Activated T-cell treated with anti-CD3 and anti-CD28 coated beads for 24 hours (primary cell): Measurements from ENCODE around the gene FGF22.
"Not testable (repeated sequence)": the region's sequence is repeated elsewhere in the genome, so short reads cannot be mapped to it uniquely, and the experiment has no call there.

ENCODE experiments used
- DNase-seq: peaks from one replicate; pipeline ENCODE4 v3.0.0-alpha.2; 2020; ENCODE audit warnings: low read depth

FGF22 gene

DNA sequence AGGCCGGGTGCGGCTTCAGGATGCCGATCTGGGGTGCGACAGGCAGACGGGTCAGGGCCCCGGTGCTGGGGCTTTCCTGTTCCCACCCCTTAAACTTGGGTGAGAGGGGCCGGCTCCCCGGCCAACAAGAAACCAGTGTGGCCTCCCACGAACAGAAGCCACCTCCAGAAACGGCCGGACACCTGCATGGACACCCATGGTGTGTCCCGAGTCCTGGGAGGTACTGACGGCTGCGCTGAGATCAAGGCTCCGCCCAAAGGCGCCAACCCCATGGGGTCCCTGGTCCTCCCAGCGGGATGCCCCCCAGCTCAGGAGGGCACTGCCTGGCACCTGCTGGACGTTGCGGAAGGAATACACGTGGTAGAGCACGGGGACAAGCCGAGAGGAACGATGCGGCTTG, 17.9 kb upstream of the FGF22 start:
- DNase-seq, result no peak

GRCh38 chr19:622666-623065, 17.0 kb upstream of the FGF22 start:
- no peak for DNase-seq

GRCh38 chr19:623175-623916, 16.3 kb upstream of the FGF22 start:
- DNase-seq, result no peak

GRCh38 chr19:623974-624373, 15.7 kb upstream of the FGF22 start:
- DNase-seq, result no peak

GRCh38 chr19:624433-625109, 15.1 kb upstream of the FGF22 start:
- DNase-seq, result no peak

DNA sequence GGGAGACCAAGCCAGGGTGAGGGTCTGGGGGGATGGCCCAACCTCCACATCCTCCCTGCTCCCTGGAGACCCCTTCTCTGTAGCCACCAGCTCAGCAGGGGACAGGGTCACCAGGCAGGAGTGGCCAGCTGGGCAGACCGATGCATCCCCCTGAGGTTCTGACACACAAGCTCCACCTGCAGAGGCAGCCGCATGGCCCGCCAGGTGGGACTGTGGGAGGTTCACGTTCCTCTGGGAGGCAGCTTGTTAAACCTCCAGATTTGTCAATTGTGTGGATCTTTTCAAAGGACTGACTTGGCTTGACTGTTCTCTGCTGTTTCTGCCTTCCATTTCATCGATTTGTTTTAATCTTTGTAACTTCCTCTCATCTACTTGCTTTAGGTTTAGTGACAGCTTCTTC, 14.4 kb upstream of the FGF22 start:
- DNase-seq, result no peak

DNA sequence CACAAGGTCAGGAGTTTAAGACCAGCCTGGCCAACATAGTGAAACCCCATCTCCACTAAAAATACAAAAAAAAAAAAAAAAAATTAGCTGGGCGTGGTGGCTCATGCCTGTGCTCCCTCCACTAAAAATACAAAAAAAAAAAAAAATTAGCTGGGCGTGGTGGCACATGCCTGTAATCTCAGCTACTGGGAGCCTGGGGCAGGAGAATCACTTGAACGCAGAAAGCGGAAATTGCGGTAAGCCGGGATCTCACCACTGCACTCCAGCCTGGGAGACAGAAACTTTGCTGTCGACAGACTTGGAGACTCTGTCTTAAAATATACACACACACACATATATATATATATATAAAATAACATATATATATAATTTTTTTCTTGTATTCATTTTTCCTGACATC, 13.1 kb upstream of the FGF22 start:
- DNase-seq, result not testable (repeated sequence)

GRCh38 chr19:628168-628567, 11.5 kb upstream of the FGF22 start:
- no peak for DNase-seq

DNA sequence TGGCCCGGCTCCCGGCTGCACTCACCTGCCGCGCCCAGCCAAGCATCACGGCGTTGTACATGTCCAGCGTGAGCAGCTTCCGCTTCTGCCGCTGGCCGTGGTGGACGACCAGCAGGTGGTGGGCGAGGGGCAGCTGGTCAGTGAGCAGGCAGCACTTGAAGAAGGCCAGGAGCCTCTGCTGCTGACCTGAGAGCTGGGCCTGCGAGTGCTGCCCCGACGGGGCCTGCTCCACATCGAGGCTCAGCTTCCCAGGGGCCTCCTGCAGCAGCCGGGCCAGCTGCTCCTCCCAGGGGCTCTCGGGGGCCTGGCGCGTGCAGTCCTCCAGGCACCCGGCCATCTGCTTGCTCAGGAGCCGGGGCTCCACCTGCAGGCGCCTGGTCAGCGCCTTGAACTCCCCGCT, 10.2 kb upstream of the FGF22 start:
- DNase-seq, result not testable (repeated sequence)

DNA sequence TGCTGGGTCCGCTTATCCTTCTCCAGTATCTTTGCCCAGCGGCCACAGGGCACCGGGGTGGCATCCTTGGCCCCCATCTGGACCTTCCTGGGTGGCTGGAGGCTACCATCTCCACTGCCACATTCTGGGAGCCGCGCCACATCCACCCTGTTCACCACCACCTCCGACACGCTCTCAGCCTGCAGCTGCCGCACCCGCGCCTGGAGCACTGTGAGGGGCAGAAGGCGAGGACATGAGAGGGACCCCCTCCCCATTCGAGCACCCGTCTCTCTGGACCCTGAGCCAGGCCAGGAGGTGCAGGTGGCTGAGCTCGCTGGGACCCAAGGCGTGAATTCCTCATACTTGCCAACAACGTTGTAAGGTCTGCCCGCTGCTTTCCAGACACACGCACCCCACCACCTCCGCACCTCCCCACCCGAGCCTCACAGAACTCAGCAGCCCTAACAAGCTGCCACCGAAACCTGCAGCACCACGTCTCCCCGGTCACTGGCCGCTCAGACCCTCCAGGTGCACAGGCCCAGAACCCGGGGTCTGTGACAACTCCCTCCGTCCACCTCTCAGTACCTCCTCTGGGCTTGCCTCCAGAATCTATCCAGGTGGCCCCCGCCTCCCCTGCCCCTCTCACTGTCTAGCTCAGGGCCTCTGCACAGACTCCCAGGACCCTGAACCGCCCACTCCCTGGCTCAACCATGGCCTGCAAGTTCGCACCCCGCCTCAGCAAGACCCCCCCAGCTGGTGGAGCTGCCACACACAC, 9.5 kb upstream of the FGF22 start:
- no peak for DNase-seq

DNA sequence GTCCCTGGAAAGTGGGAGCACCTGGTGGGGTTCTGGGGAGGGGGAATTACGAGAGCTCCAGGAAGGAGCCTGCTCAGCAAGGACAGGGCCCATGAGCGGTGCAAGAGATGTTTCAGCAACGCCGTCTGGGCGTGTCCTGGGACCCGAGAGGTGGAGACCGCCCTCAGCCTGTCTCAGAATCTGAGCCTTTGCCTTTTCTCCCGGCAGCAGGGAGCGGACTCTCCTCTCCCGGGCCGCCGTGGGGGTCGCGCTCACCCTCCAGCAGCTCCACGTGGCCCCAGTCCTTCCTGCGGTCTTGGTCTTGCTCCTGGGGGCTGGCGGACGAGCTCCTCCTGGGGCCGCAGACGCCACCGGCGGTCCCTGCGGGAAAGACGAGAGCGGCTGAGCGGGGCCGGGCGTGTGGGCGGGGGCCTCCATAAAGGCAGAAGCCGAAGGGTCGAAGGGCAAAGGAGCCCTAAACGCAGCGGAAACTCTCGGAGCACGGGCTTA, 7.1 kb upstream of the FGF22 start:
- DNase-seq, result peak; percentile 33

DNA sequence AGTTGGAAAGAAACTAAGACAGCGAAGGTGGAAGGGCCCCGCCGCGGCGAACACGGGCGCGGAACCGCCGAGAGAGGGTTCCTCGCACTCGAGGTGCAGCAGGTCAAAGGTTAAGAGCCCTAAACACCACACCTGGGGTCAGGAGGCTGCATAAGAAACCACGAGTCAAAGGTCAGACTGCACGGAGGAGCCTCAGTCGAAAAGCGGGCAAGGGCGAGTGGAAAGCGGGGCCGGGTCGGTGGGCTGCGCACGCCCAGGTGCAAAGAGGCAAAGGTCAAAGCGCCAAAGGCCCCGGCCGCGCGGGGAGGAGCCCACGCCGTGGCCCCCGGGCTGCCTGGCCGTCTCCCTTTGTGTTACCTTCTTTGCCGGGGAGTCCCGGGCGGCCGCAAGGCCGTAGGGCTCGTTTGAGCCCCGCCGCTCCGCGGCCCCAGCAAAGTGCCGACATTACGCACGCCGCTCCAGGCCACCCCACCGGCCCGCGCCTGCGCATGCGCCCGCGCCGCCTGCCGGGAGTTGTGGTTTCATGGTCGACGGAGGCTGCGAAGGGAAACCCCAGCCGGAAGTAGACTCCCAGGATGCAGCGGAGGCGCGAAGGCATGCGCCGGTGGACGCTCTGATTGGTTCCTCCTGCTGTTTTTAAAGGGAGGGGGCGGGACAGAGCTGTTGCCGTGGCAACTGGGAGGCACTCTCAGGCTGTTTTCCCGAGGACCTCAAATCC, 6.5 kb upstream of the FGF22 start, which contains the start of gene POLRMT:
TSS of gene POLRMT (minus strand) at position 470 of the 718 bp plus-strand sequence. CDS start at position 445, 25 bp downstream.
- DNase-seq, result peak; percentile 97

DNA sequence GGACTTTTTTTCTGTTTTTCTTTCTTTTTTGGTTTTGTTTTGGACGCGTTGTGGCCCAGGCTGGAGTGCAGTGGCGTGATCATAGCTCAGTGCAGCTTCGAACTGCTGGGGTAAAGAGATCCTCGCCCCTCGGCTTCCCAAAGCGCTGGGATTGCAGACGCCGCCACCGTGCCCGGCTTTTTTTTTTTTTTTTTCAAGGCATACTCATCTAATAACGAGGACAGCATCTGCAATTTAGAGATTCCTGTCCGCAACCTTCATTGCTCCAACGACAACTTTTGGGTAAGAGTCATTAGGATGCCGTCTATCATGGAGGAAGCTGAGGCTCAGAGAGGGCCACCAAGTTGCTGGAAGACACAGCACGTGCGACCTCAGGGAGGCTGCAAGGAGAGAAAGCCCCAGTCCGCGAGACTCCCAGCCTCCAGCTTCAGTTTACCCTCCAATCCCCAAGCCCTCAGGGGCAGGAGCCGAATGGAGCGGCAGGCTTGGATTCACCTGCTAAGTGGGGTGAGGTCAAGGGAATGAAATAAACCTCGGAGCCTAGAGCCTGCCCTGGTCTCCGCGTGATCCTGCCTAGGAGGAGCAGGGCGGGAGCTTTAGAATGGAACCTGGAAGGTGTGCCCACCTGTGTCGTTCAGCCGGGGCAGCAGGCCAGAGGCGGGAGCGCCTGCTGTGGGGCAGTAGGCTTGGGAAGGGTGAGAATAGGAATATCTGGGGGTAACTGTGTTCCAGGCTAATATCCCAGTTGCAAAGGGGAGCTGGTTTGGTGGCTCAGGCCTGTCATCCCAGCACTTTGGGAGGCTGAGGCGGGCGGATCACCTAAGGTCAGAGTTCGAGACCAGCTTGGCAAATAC, 5.7 kb upstream of the FGF22 start:
- DNase-seq, result no peak

GRCh38 chr19:634975-635652, 4.6 kb upstream of the FGF22 start:
- no peak for DNase-seq

GRCh38 chr19:638906-639252, 800 bp upstream of the FGF22 start:
- no peak for DNase-seq

DNA sequence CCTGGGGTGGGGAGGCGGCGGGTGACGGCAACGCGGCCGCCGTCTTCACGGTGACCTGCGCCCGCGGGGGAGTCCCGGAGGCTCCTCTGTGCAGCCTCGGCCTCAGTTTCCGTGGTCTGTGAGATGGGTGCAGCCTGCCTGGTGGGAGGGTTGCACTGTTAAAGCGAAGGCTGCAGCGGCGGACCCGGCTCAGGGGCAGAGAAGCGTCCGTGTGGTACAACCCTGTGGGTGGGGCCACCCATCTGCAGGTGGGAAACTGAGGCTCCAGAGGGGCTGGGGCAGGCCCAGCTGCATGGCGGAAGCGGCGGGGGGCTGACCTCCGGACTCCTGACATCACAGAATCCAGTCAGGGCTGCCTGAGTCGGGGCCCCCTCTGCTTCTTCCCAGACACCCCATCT, 481 bp downstream of the FGF22 start:
- DNase-seq, result no peak

- DNase-seq, result no peak
Measured at GRCh38 chr19:640606-641189, 1.0 kb downstream of the FGF22 start.

- no peak for DNase-seq
Measured at GRCh38 chr19:641702-642101, 2.0 kb downstream of the FGF22 start.

DNA sequence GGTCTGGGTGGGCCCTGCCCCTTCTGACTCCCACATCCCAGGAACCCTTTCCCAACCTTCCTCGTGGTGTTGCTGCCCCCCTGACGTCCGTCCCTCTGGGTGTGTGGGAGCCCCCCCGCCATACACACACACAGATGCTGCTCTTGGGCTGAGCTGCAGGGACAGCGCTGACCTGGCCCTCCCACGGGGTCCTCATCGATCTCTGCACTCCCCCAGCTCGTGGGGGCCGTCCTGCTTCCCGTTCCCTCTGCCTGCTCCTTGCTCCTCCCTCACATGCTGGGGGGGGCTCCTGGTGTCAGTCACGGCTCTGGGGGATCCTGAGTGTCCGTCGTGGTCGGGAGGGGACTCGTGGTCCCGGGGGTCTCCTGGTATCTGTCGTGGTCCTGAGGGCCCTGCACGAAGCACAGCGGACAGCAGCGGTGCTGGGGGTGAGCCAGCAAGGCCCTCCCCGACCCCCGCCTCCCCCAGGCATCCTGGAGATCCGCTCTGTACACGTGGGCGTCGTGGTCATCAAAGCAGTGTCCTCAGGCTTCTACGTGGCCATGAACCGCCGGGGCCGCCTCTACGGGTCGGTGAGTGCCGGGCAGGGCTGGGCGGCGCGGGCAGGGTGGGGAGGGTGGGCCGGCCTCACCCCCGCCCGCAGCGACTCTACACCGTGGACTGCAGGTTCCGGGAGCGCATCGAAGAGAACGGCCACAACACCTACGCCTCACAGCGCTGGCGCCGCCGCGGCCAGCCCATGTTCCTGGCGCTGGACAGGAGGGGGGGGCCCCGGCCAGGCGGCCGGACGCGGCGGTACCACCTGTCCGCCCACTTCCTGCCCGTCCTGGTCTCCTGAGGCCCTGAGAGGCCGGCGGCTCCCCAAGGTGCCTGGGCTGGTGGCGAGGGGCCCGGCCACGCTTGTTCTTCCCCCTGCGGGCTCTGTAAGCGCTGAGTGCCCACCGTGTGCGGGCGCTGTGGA, 3.4 kb downstream of the FGF22 start:
- no peak for DNase-seq
